IMR-90 (cell line): ENCODE data around the gene CCM2. TPM values are rescaled to one million over a fixed set of nuclear protein-coding genes. Genes with fewer than 3 reads are reported as not detected.

Experiments used
- ATAC-seq: fragments of 200-7000 bp; cut with Tn5 transposase; 2 replicates; pipeline ENCODE4 v1.9.1; 2020; ENCODE audit warnings: low read depth, mild to moderate bottlenecking, moderate library complexity
- BruUV-seq: library from RNA; stranded (reverse); fragments of 400-500 nt; replicated peaks from 2 replicates; lab custom pipeline; 2021; lab: Mats Ljungman, UMichigan
- CTCF ChIA-PET: fragments of 300-600 bp; formaldehyde crosslinking; extraction: SDS; loops from one replicate; lab custom pipeline; 2021; ENCODE audit warnings: antibody characterized with exemption; lab: Yijun Ruan, JAX
- POLR2A ChIA-PET: fragments of 300-600 bp; sonication (Branson Sonifier 250); formaldehyde crosslinking; loops from one replicate; lab custom pipeline; 2022; ENCODE audit warnings: antibody characterized with exemption; ENCODE audit not compliant: unreplicated experiment; lab: Charles Lee
- DNase-seq: peaks from one replicate; pipeline ENCODE4 v3.0.0; 2013
- H2AFZ ChIP-seq: replicated peaks from 2 replicates; pipeline ENCODE3; 2013; ENCODE audit warnings: low read length, mild to moderate bottlenecking; ENCODE audit not compliant: poor library complexity
- H2AK5ac ChIP-seq: 2 replicates; pipeline ENCODE4 v1.6.1; 2013; ENCODE audit warnings: low read depth, low read length, inconsistent platforms
- H2AK9ac ChIP-seq: replicated peaks from 2 replicates; pipeline ENCODE3; 2013; ENCODE audit warnings: mild to moderate bottlenecking, low read depth, low read length, moderate library complexity; ENCODE audit not compliant: poor library complexity
- H2BK120ac ChIP-seq: 2 replicates; pipeline ENCODE4 v1.6.1; 2013; ENCODE audit warnings: low read depth, low read length, inconsistent platforms
- H2BK15ac ChIP-seq: 3 replicates; pipeline ENCODE4 v1.6.1; 2013; ENCODE audit warnings: low read depth, low read length, inconsistent platforms
- H2BK20ac ChIP-seq: 2 replicates; pipeline ENCODE4 v1.6.1; 2013; ENCODE audit warnings: low read depth, mild to moderate bottlenecking, inconsistent platforms, low read length, moderate library complexity
- H2BK5ac ChIP-seq: 2 replicates; pipeline ENCODE4 v1.6.1; 2013; ENCODE audit warnings: mild to moderate bottlenecking, low read depth, low read length, inconsistent platforms; ENCODE audit not compliant: poor library complexity, severe bottlenecking
- H3K14ac ChIP-seq: replicated peaks from 2 replicates; pipeline ENCODE4 v1.6.1; 2013; ENCODE audit warnings: low read depth, low read length, inconsistent platforms
- H3K18ac ChIP-seq: 2 replicates; pipeline ENCODE4 v1.6.1; 2013; ENCODE audit warnings: low read depth, low read length, control low read depth
- H3K23ac ChIP-seq: 2 replicates; pipeline ENCODE4 v1.6.1; 2013; ENCODE audit warnings: low read depth, low read length, inconsistent platforms
- H3K27ac ChIP-seq: 2 replicates; pipeline ENCODE4 v1.5.1; 2013; ENCODE audit warnings: mild to moderate bottlenecking, control low read depth, low read length; ENCODE audit not compliant: insufficient read depth
- H3K27me3 ChIP-seq: 2 replicates; pipeline ENCODE4 v1.6.1; 2013; ENCODE audit warnings: low read length; ENCODE audit not compliant: control insufficient read depth, insufficient read depth
- H3K36me3 ChIP-seq: 2 replicates; pipeline ENCODE4 v1.6.1; 2013; ENCODE audit warnings: low read length, mixed read lengths; ENCODE audit not compliant: control insufficient read depth, insufficient read depth
- H3K4ac ChIP-seq: 2 replicates; pipeline ENCODE4 v1.6.1; 2013; ENCODE audit warnings: low read depth, low read length, inconsistent platforms
- H3K4me1 ChIP-seq: 2 replicates; pipeline ENCODE4 v1.6.1; 2013; ENCODE audit warnings: low read length, mixed read lengths; ENCODE audit not compliant: control insufficient read depth, insufficient read depth
- H3K4me2 ChIP-seq: 2 replicates; pipeline ENCODE4 v1.6.1; 2013; ENCODE audit warnings: low read depth, mild to moderate bottlenecking, control low read depth, low read length, moderate library complexity
- H3K4me3 ChIP-seq: 2 replicates; pipeline ENCODE4 v1.5.1; 2013; ENCODE audit warnings: low read depth, mild to moderate bottlenecking, control low read depth, low read length, moderate library complexity; ENCODE audit not compliant: insufficient read depth
- H3K56ac ChIP-seq: 2 replicates; pipeline ENCODE4 v1.6.1; 2013; ENCODE audit warnings: low read length, inconsistent platforms; ENCODE audit not compliant: insufficient read depth; ENCODE audit errors: extremely low read depth
- H3K79me1 ChIP-seq, 2 experiments: 2 replicates each; pipeline ENCODE4 v1.6.1; 2013; ENCODE audit warnings: low read length in 2 of 2, inconsistent platforms in 1 of 2, low read depth in 1 of 2
- H3K9ac ChIP-seq: 2 replicates; pipeline ENCODE4 v1.6.1; 2013; ENCODE audit warnings: low read depth, low read length, control low read depth
- H3K9me1 ChIP-seq: 2 replicates; pipeline ENCODE4 v1.6.1; 2013; ENCODE audit warnings: low read length, inconsistent platforms; ENCODE audit not compliant: insufficient read depth
- H3K9me3 ChIP-seq: 2 replicates; pipeline ENCODE4 v1.6.1; 2013; ENCODE audit warnings: low read length; ENCODE audit not compliant: control insufficient read depth, insufficient read depth
- H4K20me1 ChIP-seq: 2 replicates; pipeline ENCODE4 v1.6.1; 2013; ENCODE audit warnings: low read length, inconsistent platforms; ENCODE audit not compliant: insufficient read depth
- H4K5ac ChIP-seq: 2 replicates; pipeline ENCODE4 v1.6.1; 2013; ENCODE audit warnings: mild to moderate bottlenecking, low read depth, low read length, control low read depth
- H4K8ac ChIP-seq, 2 experiments: 2 replicates each; pipeline ENCODE4 v1.6.1; 2013; ENCODE audit warnings: low read depth in 2 of 2, low read length in 2 of 2, control low read depth in 1 of 2, inconsistent platforms in 1 of 2
- H4K91ac ChIP-seq: 2 replicates; pipeline ENCODE4 v1.6.1; 2013; ENCODE audit warnings: low read depth, low read length, inconsistent platforms; ENCODE audit not compliant: insufficient read depth
- BHLHE40 ChIP-seq: fragments of 150-350 bp; IDR thresholded peaks from 2 replicates; pipeline ENCODE4 v1.6.1; 2016; ENCODE audit warnings: mild to moderate bottlenecking, low read depth, low read length
- CEBPB ChIP-seq: IDR thresholded peaks from 2 replicates; pipeline ENCODE4 v1.6.1; 2012; ENCODE audit warnings: low read depth, low read length, improper control_type of control experiment
- CHD1 ChIP-seq: IDR thresholded peaks from 2 replicates; pipeline ENCODE4 v1.6.1; 2012; ENCODE audit warnings: low read depth, low read length, improper control_type of control experiment
- FOS ChIP-seq: fragments of 150-350 bp; IDR thresholded peaks from 2 replicates; pipeline ENCODE4 v1.6.1; 2016; ENCODE audit warnings: low read depth, low read length
- MAFK ChIP-seq: IDR thresholded peaks from 2 replicates; pipeline ENCODE4 v1.6.1; 2012; ENCODE audit warnings: low read depth, low read length, improper control_type of control experiment
- MAZ ChIP-seq: IDR thresholded peaks from 2 replicates; pipeline ENCODE4 v1.6.1; 2012; ENCODE audit warnings: low read depth, mild to moderate bottlenecking, low read length, improper control_type of control experiment, moderate library complexity, borderline replicate concordance
- MXI1 ChIP-seq: IDR thresholded peaks from 2 replicates; pipeline ENCODE4 v1.6.1; 2012; ENCODE audit warnings: low read depth, mild to moderate bottlenecking, low read length, moderate library complexity, borderline replicate concordance
- NFE2L2 ChIP-seq: fragments of 150-350 bp; IDR thresholded peaks from 2 replicates; pipeline ENCODE4 v1.6.1; 2016; ENCODE audit warnings: low read depth, mild to moderate bottlenecking, low read length
- POLR2A ChIP-seq: IDR thresholded peaks from 2 replicates; pipeline ENCODE4 v1.6.1; 2012; ENCODE audit warnings: mild to moderate bottlenecking, low read depth, low read length
- RAD21 ChIP-seq: IDR thresholded peaks from 2 replicates; pipeline ENCODE4 v1.6.1; 2012; ENCODE audit warnings: low read length, improper control_type of control experiment
- RCOR1 ChIP-seq: IDR thresholded peaks from 2 replicates; pipeline ENCODE4 v1.6.1; 2012; ENCODE audit warnings: mild to moderate bottlenecking, low read length, improper control_type of control experiment; ENCODE audit not compliant: insufficient replicate concordance
- RFX5 ChIP-seq: IDR thresholded peaks from 2 replicates; pipeline ENCODE4 v1.8.0; 2012; ENCODE audit warnings: low read depth, mild to moderate bottlenecking, low read length, moderate library complexity
- SMC3 ChIP-seq: fragments of 150-350 bp; IDR thresholded peaks from 2 replicates; pipeline ENCODE4 v1.6.1; 2016; ENCODE audit warnings: low read depth, mild to moderate bottlenecking, antibody characterized with exemption, low read length, moderate library complexity
- WGBS, 2 experiments: methylation state at CpG; one replicate each; pipeline versions ENCODE4 v1.1.5 to v1.1.7; 2013; ENCODE audit warnings: missing lambda C conversion rate in 2 of 2; ENCODE audit not compliant: insufficient read length in 1 of 2; ENCODE audit errors: extremely low coverage in 2 of 2; 5-methylcytosine and 5-hydroxymethylcytosine counted together
- dilution Hi-C: fragments of 300-500 bp; cut with HindIII; formaldehyde crosslinking; loops from one replicate; pipeline ENCODE4 v1.14.3; 2018; ENCODE audit warnings: low sequenced_read_pairs; ENCODE audit not compliant: unreplicated experiment
- in situ Hi-C: fragments of 300-500 bp; cut with MboI; formaldehyde crosslinking; loops from 3 replicates; pipeline ENCODE4 v1.14.3; 2019; ENCODE audit warnings: low sequenced_read_pairs, inconsistent platforms, mixed read lengths
- intact Hi-C: fragments of 100-400 bp; cut with micrococcal nuclease; formaldehyde crosslinking; loops from 2 replicates; pipeline ENCODE4 v1.10.0; 2022
- polyA plus RNA-seq, 3 experiments: library from polyadenylated mRNA; depleted of rRNA; stranded (reverse); fragments of >200 nt; gene quantifications; 2 replicates each; pipeline ENCODE4 v1.2.3, GENCODE V29; 2012; ENCODE audit warnings: low replicate concordance in 1 of 3
- total RNA-seq: library from RNA; depleted of rRNA; stranded (reverse); fragments of >200 nt; gene quantifications from 2 replicates; pipeline ENCODE4 v1.2.3, GENCODE V29; 2012
- TF ChIP-seq, protein P1 (sequence below): fragments of 150-350 bp; IDR thresholded peaks from 2 replicates; pipeline ENCODE4 v1.6.1; 2017; ENCODE audit warnings: mild to moderate bottlenecking, antibody characterized with exemption, low read length, low read depth
- TF ChIP-seq, protein P2 (sequence below): fragments of 150-350 bp; IDR thresholded peaks from 2 replicates; pipeline ENCODE4 v1.6.1; 2016; ENCODE audit warnings: low read depth, mild to moderate bottlenecking, low read length, moderate library complexity, borderline replicate concordance
- TF ChIP-seq, protein P3 (sequence below): conservative IDR thresholded peaks from 2 replicates; pipeline ENCODE4 v1.5.1; 2012; ENCODE audit warnings: mild to moderate bottlenecking, low read depth, low read length, improper control_type of control experiment

CCM2 gene
- total and polyA plus RNA-seq, 2 of the 4 experiments (the other 2 are of a cell fraction), result 65.2 to 78.5 TPM

DNA sequence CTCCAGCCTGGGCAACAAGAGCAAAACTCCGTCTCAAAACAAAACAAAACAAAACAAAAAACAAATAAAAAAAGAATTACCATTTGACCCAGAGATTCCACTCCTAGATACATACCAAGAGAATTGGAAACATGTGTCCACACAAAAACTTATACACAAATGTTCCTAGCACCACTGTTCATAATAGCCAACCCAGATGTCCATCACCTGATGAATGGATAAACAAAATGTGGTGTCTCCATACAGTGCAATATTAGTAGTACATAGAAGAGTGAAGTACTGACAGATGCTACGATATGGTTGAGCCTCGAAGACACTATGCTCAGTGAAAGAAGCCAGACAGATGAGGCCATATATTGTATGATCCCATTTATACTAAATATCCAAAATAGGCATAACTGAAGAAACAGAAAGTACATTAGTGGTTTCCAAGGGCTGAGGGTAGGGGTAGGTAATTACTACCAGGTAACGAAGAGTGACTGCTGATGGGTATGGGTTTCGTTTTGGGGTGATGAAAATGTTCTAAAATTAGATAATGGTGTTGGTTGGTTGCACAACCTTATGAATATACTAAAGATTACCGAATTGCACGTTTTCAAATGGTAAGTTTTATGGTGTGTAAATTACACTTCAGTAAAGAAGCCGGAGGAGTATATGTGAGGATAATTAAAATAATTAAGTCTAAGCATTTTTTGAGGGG lies 41.2 kb upstream of the CCM2 start:
- Histone ChIP-seq H3K9me1 (no peaks in the 10 kb centered on the region), H3K23ac (no peak overlapping the region), H4K8ac (no peak overlapping the region), H2BK15ac (no peak overlapping the region), H2BK20ac (no peak overlapping the region), H4K20me1 (no peaks in the 10 kb centered on the region), H2AK5ac (no peak overlapping the region), H4K5ac (no peak overlapping the region), H3K4me1 (peaks cover 5% of the 10 kb centered on the region; the same call in 1 of the 2 replicates), H3K18ac (no peak overlapping the region), H2AFZ (no peak overlapping the region), H3K56ac (no peak overlapping the region), H2BK120ac (no peak overlapping the region), H3K4me2 (no peak overlapping the region), H3K27ac (no peak overlapping the region), H2BK5ac (no peak overlapping the region), H4K91ac (no peak overlapping the region), H3K14ac (no peak overlapping the region), H3K4me3 (no peak overlapping the region), H3K4ac (no peak overlapping the region), H3K27me3 (peaks cover 24% of the 10 kb centered on the region), H3K9me3 (no peaks in the 10 kb centered on the region), H3K79me1 (no peaks in the 10 kb centered on the region), H2AK9ac (no peak overlapping the region), H3K36me3 (no peaks in the 10 kb centered on the region), H3K9ac (no peak overlapping the region)
- DNase-seq (no peak), ATAC-seq (no peak)
- no peak for TF ChIP-seq RAD21
- TF ChIP-seq BHLHE40, result no peak
- TF ChIP-seq POLR2A, result no peak
- no peak for TF ChIP-seq RFX5
- TF ChIP-seq, protein P1, sequence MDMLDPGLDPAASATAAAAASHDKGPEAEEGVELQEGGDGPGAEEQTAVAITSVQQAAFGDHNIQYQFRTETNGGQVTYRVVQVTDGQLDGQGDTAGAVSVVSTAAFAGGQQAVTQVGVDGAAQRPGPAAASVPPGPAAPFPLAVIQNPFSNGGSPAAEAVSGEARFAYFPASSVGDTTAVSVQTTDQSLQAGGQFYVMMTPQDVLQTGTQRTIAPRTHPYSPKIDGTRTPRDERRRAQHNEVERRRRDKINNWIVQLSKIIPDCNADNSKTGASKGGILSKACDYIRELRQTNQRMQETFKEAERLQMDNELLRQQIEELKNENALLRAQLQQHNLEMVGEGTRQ, result no peak
- no peak for TF ChIP-seq CEBPB
- TF ChIP-seq MXI1, result no peak
- TF ChIP-seq, protein P2, sequence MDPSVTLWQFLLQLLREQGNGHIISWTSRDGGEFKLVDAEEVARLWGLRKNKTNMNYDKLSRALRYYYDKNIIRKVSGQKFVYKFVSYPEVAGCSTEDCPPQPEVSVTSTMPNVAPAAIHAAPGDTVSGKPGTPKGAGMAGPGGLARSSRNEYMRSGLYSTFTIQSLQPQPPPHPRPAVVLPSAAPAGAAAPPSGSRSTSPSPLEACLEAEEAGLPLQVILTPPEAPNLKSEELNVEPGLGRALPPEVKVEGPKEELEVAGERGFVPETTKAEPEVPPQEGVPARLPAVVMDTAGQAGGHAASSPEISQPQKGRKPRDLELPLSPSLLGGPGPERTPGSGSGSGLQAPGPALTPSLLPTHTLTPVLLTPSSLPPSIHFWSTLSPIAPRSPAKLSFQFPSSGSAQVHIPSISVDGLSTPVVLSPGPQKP, result no peak
- TF ChIP-seq FOS, result no peak
- TF ChIP-seq MAFK, result no peak
- TF ChIP-seq, protein P3, sequence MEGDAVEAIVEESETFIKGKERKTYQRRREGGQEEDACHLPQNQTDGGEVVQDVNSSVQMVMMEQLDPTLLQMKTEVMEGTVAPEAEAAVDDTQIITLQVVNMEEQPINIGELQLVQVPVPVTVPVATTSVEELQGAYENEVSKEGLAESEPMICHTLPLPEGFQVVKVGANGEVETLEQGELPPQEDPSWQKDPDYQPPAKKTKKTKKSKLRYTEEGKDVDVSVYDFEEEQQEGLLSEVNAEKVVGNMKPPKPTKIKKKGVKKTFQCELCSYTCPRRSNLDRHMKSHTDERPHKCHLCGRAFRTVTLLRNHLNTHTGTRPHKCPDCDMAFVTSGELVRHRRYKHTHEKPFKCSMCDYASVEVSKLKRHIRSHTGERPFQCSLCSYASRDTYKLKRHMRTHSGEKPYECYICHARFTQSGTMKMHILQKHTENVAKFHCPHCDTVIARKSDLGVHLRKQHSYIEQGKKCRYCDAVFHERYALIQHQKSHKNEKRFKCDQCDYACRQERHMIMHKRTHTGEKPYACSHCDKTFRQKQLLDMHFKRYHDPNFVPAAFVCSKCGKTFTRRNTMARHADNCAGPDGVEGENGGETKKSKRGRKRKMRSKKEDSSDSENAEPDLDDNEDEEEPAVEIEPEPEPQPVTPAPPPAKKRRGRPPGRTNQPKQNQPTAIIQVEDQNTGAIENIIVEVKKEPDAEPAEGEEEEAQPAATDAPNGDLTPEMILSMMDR, result no peak
- no peak for TF ChIP-seq RCOR1
- no peak for TF ChIP-seq NFE2L2
- no peak for TF ChIP-seq MAZ
- no peak for TF ChIP-seq SMC3
- TF ChIP-seq CHD1, result no peak
- no CpG with 5 or more reads among the region's 8 CpGs for WGBS, 2 experiments
- in situ Hi-C loops (no loop called here), intact Hi-C loops (no loop called here), dilution Hi-C loops (no loop called here)
- no TSS peak for BruUV-seq
- CTCF ChIA-PET, result interaction anchor here (0.6 kb wide), 1 partner anchor 15 kb away, joined by 5 read pairs; no protein-coding TSS in a partner anchor
- POLR2A ChIA-PET, result no interaction called here
